ENCODE results near the gene CTNNBL1.

CTNNBL1 gene

DNA sequence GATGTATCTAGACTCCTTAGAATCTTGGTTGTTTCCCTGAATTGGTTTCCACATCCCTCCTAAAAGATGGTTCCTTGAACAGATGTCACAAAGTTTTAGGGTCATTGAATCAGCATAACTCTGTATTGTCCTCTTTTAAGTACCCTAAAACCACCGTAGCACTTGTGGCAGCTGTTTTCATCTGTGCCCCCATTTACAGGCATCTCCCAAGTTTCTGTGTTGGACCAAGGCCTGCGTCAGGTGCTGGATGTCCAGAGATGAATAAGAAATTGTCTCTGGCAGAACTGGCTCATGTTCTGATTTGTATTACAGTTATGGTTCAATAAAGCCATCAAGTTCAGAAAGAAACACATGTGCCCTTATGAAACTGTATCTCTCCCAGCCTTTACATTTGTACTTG lies 48.3 kb downstream of the CTNNBL1 start:
- no peak for DNase-seq

DNA sequence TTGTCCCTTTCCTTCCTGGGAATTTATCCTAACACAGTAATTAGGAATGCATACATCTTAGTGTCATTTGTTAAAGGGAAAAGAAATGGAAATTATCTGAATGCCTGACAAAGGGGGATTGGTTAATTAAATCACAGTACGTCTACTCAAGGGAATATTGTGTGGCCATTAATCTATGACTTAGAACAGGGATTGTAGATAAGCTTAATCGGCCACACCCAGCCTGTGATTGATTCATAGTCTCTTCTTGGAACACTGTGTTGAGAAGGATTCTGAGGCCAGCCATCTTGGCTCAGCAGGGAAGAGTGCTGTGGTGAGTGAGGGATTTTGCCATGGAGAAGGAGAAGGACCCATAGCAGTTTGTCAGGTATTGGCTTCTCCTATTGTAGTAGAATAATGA lies 50.5 kb downstream of the CTNNBL1 start:
- DNase-seq: no peak

GRCh38 chr20:37745553-37745952 lies 51.7 kb downstream of the CTNNBL1 start:
- no peak for DNase-seq

DNA sequence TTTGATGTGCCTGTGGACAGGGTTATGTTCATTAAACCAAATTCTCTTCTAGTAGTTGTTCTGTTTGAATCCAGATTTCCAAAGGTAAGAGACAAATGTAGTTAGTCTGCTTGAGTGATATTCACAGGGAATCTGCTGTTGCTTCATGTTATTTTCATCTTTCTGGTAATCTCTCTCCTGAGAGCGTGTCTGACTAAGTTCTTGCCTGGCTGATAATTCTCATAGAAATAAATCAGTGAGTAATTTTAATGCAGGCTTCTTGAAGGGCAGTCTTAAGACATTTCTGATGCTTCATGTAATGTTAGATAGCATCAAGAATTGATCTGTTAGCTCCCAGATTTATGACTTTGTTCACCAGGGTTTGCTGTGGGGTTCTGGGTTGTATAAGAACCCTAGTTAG lies 54.2 kb downstream of the CTNNBL1 start:
- no peak for DNase-seq

DNA sequence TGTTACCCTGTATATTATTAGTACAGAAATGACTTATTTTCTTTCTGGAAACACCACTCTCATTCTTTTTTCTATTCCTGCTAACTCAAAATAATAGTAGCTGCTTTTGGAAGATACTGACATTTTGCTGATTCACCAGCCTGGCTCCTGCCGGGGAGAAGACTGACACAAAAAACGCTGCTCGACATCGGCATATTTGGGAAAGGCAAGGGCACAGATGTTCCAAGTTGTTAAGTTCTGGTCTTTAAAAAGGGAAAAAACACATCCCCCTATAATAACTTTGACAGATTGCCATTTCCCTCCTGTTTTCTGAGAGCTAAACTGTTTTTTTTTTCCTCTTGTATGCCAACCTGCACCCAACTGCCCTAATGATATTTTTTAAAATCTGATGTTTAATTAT lies 55.4 kb downstream of the CTNNBL1 start:
- DNase-seq: no peak

DNA sequence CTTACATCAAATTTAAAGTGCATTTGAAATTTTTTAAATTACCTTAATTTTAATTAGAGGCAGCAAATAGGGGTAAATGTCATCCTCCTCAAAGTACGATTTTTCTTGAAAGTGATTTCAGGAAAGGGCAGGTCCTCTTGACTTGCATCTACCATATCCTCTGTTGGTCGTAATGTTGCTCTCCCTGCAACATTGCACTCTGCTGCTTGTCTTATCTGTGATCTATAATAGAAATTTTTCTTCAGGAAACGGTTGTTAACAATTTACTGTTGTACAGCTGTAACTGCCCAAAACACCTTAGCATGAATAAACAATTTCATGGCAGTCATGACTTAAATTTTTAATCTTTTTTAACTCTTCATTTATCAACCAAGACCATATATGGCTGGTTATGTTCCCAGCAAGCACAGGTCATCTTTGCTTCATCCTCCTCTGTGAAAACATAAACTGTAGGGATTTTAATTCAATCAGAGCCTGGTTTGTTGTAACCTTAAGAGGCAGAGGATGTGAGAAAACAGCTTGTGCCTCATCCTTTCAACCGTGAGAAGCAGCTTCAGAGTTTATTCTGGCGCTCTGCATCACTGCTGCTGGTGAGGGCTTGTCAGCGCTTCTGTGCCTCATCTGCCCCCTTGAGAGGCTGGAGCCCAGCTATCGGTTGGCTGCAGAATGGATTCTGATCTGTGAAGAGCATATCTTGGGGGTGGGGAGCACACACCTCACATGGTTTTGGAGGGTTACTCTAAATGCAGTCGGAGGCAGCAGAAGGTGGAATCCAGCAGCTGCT lies 56.0 kb downstream of the CTNNBL1 start:
- DNase-seq: no peak

DNA sequence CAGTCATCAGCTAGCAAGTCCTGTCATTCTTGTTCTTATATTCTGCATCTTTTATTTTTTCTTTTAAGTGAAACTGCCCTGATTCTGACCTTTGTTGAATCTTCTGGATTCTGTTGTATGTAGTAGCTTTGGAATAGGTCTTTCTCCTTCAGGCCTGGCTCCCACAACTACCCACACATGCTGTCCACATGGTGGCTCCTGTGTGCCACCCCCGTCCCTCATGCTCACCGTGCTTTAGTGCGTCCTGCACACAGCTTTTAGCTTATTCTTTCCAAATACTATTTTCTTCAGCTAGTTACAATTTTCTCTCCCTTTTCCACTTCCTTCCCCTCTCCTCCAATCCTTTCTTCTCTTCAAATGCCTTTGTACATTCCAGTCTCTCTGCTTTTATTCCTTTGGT lies 61.8 kb downstream of the CTNNBL1 start:
- no peak for DNase-seq

GRCh38 chr20:37756234-37756633 lies 62.4 kb downstream of the CTNNBL1 start:
- no peak for DNase-seq

DNA sequence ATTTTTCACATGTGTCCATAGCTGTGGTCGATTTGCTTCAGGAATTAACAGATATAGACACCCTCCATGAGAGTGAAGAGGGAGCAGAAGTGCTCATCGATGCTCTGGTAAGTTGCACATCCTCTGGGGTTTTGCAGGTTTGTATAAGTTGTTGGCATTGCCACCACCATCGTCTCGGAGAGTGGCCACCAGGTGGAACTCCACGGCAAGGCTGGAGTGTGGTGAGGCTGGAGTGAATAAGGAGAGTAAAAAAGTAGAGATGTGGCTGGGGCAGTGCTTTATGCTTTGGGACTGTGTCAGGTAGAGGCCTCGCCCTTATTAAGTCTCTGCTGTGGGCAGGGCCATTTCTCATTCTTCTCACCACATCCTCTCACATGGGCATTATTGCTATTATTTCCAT lies 63.7 kb downstream of the CTNNBL1 start:
- no peak for DNase-seq

GRCh38 chr20:37758332-37758731 lies 64.5 kb downstream of the CTNNBL1 start:
- DNase-seq: no peak

GRCh38 chr20:37759052-37759553 lies 65.3 kb downstream of the CTNNBL1 start:
- DNase-seq: no peak

DNA sequence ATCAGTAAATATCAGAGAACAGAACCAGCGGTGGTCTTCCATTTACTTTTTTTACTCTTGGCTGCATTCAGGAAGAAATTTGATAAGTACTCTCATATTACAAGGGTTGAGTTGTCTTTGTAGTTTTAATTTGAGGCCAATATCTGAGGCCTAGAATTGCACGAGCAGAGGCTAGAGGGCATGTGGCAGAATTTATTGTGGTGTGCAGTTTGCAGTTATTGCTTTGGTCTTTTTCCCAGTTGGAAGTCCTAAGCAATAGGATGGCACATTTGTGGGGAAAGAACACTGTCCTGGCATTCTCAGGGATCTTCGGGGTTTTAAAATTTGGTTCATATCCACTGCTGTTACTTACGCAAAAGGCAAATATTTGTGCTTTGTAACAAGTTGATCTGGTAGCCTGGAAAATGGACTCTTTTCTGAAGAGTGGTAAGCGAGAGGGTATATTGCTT lies 66.0 kb downstream of the CTNNBL1 start:
- no peak for DNase-seq

DNA sequence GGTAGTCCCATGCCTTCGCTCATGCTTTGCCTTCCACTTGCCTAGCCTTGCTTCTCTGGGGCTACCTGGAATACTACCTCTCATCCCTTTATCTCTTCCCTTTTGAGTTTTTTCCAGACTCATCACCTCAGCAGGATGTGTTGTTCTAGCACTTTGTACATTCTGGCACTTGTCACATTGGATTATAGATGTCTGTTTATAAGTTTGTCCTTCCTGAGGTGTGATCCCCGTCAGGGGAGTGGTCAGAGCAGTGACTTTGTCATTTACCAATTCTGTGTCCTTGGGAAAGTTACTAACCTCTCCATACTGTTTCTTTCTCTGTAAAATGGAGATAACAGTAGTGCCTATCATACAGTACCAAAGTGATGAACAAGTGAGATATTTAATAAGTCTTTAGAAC lies 66.5 kb downstream of the CTNNBL1 start:
- no peak for DNase-seq

DNA sequence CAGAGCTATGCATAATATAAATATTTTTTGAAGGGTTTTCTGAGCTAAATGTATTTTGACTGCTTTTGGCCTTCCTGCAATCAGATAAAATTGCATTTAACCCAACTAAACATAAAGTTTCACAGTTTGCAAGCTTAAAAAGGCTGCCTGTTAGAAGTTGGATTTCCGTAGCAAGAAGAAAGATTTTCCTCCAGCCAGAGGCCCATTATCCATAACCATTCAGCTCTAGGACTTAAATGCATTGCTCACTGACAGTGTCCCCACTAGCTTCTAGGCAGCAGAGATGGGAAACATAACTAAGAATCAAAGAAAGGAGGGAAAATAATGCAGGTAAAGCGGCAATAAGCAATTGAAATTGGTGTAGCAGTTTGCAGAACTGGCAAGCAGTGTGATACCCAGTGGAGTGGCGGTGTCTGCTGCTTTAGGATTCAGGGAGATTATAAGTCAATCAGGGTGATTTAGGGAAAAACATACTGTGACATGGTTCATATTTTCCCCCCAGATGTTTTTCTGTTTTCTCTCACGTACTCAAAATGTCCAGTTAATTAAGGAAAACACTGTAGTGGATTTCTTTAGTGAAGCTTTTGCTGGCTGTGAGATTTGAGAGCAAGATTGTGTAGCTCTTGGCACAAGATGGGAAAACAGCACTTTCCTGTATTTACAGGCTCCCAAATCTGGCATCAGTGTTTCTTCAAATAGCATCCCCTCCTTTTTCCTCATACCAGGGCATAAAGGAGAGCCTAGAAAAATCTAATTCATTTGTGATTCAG lies 69.1 kb downstream of the CTNNBL1 start:
- DNase-seq: no peak

- no peak for DNase-seq
Observed at GRCh38 chr20:37764333-37764935, 70.6 kb downstream of the CTNNBL1 start.

GRCh38 chr20:37770908-37771307 lies 77.1 kb downstream of the CTNNBL1 start:
- DNase-seq: no peak

- DNase-seq: no peak
Observed at GRCh38 chr20:37773291-37773826, 79.5 kb downstream of the CTNNBL1 start.

DNA sequence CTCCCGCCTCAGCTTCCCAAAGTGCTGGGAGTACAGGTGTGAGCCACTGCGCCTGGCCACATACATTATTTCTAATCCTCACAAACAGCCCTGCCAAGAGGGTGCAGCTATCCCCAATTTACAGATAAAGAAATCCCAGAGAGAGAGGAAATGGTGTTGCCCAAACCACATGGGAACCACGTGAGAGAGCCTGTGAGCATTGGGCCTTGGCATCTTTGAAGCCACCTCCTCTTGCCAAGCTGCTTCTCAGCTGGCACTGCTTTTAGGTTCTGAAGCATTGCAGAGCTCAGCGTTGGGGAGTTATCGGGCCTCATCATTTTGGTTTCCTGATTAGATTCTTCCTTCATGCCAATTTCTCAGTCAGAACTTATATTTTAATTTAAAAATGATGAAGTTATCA lies 80.3 kb downstream of the CTNNBL1 start:
- DNase-seq: no peak

DNA sequence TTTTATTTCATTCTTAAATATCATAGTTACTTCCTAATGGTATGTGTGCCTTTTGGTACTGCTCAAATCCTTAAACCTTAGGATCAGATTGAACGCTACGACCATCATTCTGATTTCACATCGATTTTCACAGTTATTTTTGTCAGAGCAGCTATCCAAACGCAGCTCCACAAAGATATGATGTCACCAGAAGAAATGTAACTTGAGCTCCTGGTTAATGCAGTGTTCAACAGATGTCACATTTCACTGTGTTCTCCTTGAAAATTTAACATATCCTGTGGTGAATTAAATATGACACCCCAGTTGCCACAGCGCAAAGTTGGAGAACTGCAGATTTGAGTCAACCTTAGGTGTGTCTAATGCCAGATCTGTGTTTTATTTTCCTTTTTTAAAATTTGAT lies 81.4 kb downstream of the CTNNBL1 start:
- no peak for DNase-seq

GRCh38 chr20:37776049-37776448 lies 82.2 kb downstream of the CTNNBL1 start:
- DNase-seq: no peak

DNA sequence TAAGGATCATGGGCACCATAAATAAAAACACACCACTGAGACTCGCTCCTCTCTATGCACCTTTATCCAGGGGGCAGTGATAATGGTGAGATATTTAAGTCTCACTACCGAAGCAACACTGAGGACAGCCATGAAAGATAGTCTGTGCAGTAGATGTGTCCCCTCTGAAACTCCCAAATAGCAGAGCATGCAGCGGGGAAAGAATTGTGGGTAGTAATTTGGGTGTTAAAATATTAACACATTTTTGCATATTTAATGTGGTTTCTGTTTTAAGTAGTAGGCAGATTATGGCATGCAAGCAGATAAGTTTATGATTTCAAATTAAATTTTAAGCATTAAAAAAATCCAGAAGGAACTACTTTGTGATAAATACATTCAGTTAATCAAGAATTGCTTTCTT lies 82.7 kb downstream of the CTNNBL1 start:
- DNase-seq: no peak

GRCh38 chr20:37777012-37777950 lies 83.5 kb downstream of the CTNNBL1 start:
- DNase-seq: no peak
